PC-3 (cell line): ENCODE data around the gene CCM2L.

Source experiments
- CTCF ChIP-seq: fragments of 300-600 bp; sonication (generic); conservative IDR thresholded peaks from 2 replicates; pipeline ENCODE4 v1.5.1; 2017; ENCODE audit warnings: antibody characterized with exemption, low read depth, mild to moderate bottlenecking, low read length
- EZH2 ChIP-seq: fragments of 300-600 bp; sonication (generic); IDR thresholded peaks from one replicate; pipeline ENCODE4 v1.6.1; 2017; ENCODE audit warnings: antibody characterized with exemption, mild to moderate bottlenecking, low read length; ENCODE audit not compliant: unreplicated experiment

GRCh38 chr20:32072168-32072750 is 62.0 kb downstream of the CCM2L start:
- no peak for TF ChIP-seq EZH2
- no peak for TF ChIP-seq CTCF
